IPS-15b (cell line): ENCODE data around the gene TPCN2.

Experiments
- H3K27me3 ChIP-seq: one replicate; pipeline ENCODE4 v1.6.1; 2013; ENCODE audit warnings: low read length; ENCODE audit not compliant: control insufficient read depth, insufficient read depth
- H3K36me3 ChIP-seq: one replicate; pipeline ENCODE4 v1.6.1; 2013; ENCODE audit warnings: low read length; ENCODE audit not compliant: control insufficient read depth, insufficient read depth
- H3K4me1 ChIP-seq: one replicate; pipeline ENCODE4 v1.6.1; 2013; ENCODE audit warnings: mild to moderate bottlenecking, low read length; ENCODE audit not compliant: control insufficient read depth, insufficient read depth
- H3K4me3 ChIP-seq: one replicate; pipeline ENCODE4 v1.5.1; 2013; ENCODE audit warnings: low read depth, low read length
- H3K9ac ChIP-seq: one replicate; pipeline ENCODE4 v1.6.1; 2013; ENCODE audit warnings: low read depth, mild to moderate bottlenecking, low read length
- H3K9me3 ChIP-seq: one replicate; pipeline ENCODE4 v1.6.1; 2013; ENCODE audit warnings: mild to moderate bottlenecking, low read length; ENCODE audit not compliant: control insufficient read depth, insufficient read depth

Gene TPCN2

DNA sequence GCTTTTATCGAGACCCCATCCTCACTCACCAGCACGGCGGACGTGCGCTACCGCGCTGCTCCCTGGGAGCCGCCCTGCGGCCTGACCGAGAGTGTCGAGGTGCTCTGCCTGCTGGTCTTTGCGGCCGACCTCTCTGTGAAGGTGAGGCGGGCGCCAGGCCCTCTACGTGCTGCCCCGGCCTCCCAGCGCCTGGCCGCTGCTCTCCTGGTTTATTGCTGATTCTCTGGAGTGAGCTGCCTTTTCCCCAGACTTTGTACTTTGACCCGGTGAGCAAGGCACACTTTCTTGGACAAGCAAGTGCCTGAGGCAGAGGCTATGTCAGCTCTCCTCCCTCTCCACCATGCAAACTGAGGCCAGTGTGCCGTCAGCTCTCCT, 6.5 kb downstream of the TPCN2 start:
- Histone ChIP-seq H3K36me3 (peaks cover 36% of the 10 kb centered on the region), H3K27me3 (no peaks in the 10 kb centered on the region), H3K4me3 (no peak overlapping the region), H3K4me1 (no peaks in the 10 kb centered on the region), H3K9me3 (no peaks in the 10 kb centered on the region), H3K9ac (no peak overlapping the region)

DNA sequence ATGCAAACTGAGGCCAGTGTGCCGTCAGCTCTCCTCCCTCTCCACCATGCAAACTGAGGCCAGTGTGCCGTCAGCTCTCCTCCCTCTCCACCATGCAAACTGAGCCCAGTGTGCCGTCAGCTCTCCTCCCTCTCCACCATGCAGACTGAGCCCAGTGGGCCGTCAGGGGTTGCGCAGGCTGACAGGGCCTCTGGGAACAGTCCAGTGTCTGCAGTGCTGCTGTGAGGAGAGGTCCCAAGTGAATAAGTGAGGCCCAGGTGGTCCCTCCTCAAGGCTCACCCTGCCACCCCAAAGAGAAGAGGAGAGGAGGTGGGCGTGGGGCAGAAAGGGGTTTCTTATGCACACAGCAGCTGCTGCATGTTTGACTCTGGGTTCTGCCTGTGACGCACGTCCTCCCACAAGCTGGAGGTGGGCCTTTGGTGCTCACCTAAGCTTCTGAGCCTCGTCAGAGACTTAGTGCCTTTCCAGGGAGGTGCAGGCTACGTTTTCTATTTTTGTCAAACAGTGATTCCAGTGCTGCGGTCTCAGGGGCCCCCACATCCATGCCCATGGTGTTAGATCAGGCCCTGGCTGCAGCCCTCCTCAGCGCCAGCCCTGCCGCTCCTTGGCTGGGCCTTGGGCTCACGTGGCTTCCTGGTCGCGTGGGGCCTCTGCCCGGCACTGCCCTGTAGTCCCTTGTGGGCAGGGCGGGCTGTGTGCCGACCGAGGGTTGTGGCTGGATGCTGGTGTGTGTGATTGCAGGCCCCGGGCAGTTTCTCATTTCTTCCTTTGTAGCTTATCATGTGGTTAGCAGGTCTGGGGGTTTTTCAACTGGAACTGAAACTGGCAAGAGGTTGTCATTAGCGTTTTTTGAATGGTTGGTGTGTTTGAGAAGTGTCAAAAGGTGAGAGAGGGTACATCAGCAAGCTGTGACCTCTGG, 7.1 kb downstream of the TPCN2 start:
- Histone ChIP-seq H3K4me3 (no peak overlapping the region), H3K9me3 (no peaks in the 10 kb centered on the region), H3K4me1 (no peaks in the 10 kb centered on the region), H3K36me3 (peaks cover 37% of the 10 kb centered on the region), H3K27me3 (no peaks in the 10 kb centered on the region), H3K9ac (no peak overlapping the region)

DNA sequence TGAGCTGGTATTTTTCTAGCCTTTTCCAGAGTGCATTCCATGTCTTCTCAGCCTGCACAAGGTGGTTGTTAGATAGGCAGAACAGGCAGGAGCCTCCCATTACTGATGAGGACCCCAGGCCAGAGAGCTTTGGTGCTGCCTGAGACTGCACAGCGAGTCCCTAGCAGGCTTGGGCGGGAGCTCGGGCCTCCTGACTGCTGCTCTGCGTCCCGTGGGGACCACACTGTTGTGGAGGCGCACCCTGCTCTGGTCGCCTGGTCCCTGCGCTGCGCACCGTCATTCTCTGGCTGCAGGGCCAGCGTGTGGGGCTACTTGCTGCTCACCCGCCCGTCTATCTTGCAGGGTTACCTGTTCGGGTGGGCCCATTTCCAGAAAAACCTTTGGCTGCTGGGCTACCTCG, 8.5 kb downstream of the TPCN2 start:
- Histone ChIP-seq H3K9ac (no peak overlapping the region), H3K4me1 (no peaks in the 10 kb centered on the region), H3K27me3 (no peaks in the 10 kb centered on the region), H3K9me3 (no peaks in the 10 kb centered on the region), H3K4me3 (no peak overlapping the region), H3K36me3 (peaks cover 37% of the 10 kb centered on the region)

DNA sequence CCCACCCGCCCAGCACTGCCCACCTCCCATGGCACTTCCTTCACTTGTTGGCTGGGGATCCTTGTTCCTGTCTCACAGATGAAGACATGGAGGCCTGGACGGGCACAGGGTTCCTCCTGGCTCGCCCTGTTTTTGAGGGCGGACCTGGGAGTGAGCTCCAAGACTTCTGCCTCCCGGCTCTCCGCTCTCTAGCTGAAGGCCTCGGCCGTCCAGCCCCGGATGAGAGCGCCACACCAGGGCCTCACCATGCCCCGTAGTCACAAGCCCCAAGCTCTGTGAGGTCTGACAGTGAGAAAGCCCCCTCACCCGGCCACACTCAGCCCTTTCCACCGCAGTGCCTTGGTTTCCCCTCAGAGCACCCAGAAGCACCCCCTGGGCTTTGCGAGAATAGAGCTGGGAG, 9.1 kb downstream of the TPCN2 start:
- Histone ChIP-seq H3K4me1 (no peaks in the 10 kb centered on the region), H3K9me3 (no peaks in the 10 kb centered on the region), H3K27me3 (no peaks in the 10 kb centered on the region), H3K36me3 (peaks cover 42% of the 10 kb centered on the region), H3K4me3 (no peak overlapping the region), H3K9ac (no peak overlapping the region)

DNA sequence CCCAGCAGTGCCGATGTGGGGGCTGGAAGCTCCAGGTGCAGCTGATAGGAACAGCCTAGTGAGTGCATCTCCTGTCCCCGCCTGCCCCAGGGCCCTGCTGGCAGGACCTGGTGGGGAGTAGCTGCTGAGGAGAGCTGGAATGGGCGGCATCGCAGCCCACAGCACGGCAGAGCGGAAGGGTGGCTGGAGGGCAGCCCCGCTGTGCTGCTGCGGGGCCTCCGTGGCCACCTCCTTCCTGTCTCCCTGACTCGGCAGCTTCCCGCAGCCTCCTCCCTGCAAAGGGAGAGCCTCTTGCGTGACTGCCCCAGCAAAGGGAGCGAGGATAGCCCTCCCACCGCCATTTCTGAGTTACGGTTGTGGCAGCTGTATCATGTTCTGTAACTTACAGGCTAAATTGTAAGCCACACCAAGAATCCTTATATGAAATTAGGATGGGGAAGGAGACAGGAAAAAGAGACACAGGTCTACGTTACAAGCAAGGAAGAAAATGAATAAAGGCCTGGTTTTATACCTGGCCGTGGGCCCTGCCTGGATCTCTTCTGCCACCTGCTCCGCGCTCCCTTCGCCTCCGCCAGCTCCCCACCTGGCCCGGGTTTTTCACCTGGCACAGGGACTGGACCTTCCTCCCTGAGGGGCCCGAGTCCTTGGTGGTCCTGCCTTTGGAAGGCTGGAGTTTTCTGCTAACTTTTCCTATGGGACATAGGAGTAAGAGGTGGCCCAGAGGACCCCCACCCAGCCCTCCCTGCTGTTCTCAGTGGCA, 10.0 kb downstream of the TPCN2 start:
- no peaks in the 10 kb centered on the region for H3K9me3 ChIP-seq
- no peak overlapping the region for H3K9ac ChIP-seq
- no peaks in the 10 kb centered on the region for H3K27me3 ChIP-seq
- no peaks in the 10 kb centered on the region for H3K4me1 ChIP-seq
- peaks cover 48% of the 10 kb centered on the region for H3K36me3 ChIP-seq
- H3K4me3 ChIP-seq = no peak overlapping the region

DNA sequence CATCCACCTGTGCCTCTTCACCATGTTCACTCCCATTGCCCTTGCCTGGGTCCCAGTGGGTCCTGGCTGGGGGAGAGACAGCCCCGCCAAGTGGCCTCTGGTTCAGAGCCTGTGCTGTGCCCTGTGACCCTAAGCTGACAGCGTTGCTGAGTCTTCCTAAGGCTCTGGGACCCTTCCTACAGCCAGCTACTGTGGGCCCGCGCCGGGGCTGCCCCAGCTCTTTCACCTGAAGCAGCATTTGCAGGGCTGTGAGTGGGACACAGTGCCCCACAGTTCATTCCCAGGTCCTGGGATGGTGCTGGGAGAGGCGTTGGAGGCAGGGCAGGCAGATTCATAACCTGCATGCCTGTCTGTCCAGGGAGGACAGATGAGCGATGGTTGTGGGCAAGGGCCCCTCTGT, 10.7 kb downstream of the TPCN2 start:
- no peaks in the 10 kb centered on the region for H3K9me3 ChIP-seq
- no peaks in the 10 kb centered on the region for H3K4me1 ChIP-seq
- no peak overlapping the region for H3K9ac ChIP-seq
- H3K36me3 ChIP-seq = peaks cover 50% of the 10 kb centered on the region
- no peak overlapping the region for H3K4me3 ChIP-seq
- H3K27me3 ChIP-seq = no peaks in the 10 kb centered on the region

DNA sequence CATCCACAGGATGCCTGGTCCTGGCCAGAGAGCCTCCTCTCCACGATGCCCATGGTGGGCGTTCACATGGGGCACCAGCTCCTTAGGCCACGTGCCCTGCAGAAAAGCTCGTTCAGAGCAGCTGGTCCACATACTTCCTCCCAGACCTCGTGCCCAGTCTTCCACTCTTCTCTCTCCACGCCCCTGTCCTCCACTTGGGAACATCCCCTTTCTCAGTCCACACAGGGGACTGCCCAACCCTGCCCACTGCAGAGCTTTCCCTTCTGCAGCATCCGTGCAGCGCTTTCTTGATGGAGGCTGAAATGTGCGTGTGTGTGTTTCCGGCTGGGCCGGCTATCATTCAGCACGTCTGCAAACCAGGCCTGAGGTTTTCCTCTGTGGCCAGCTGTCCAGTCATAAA, 11.3 kb downstream of the TPCN2 start:
- no peak overlapping the region for H3K9ac ChIP-seq
- no peak overlapping the region for H3K4me3 ChIP-seq
- no peaks in the 10 kb centered on the region for H3K27me3 ChIP-seq
- no peaks in the 10 kb centered on the region for H3K4me1 ChIP-seq
- H3K36me3 ChIP-seq = peaks cover 47% of the 10 kb centered on the region
- no peaks in the 10 kb centered on the region for H3K9me3 ChIP-seq

DNA sequence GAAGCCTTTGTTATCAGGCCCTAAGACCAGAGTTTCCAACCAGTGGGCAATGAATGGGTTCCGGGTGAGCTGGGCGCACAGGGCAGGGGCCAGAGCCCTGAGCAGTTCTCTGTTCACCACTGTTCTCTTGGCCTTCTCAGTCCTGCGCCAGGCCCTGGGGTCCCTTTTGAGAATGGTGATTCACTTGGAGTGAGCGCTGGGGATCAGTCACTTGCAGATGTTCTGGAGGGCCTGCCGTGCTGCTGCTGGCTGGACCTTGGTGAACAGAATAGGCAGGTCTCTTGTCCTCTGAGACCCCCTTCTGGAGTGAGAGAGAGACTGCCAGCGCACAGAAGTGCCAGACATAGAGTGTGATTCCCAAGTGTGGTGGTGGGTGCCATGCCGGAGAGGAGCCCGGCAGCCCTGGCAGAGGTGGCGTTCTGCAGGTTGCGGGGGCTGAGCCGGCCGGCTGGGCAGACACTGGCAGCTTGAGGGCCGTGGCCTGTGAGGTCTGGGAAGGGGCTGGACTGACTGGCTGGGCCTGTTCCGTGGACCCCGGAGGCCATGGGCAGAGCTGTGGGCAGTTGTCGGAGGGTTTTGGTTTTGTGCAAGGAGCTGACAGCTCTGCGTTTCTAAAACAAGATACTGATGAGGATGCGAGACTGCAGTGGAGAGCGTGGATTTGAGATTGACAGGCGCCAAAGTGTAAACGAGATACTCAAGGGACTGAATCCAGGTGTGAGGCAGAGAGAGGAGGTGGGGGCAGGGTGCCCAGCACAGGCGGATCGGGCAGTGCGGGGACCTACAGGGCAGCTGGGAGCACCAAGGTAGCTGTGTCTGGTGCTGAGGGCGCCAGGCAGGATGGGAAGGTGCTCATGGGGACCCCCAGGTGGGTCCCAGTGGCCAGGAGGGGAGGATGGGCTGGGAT, 12.3 kb downstream of the TPCN2 start:
- H3K27me3 ChIP-seq = no peaks in the 10 kb centered on the region
- H3K9ac ChIP-seq = no peak overlapping the region
- H3K4me3 ChIP-seq = no peak overlapping the region
- H3K36me3 ChIP-seq = peaks cover 45% of the 10 kb centered on the region
- H3K4me1 ChIP-seq = no peaks in the 10 kb centered on the region
- no peaks in the 10 kb centered on the region for H3K9me3 ChIP-seq

DNA sequence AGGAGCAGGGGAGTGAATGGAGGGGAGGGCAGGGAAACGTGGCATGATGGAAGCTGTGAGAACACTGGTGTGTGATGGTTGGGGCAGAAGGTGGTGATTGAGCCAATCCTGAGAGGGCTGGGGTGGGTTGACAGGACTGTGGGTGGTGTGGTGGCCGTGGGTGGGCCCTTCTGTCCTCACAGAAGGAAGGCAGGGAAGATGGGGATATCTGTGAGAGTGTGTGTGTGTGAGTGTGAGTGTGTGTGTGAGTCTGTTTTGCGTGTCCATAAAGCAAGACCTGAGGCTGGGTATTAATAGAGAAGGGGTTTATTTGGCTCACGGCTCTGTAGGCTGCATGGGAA, 13.0 kb downstream of the TPCN2 start:
- Histone ChIP-seq H3K9ac (no peak overlapping the region), H3K4me3 (no peak overlapping the region), H3K9me3 (no peaks in the 10 kb centered on the region), H3K27me3 (no peaks in the 10 kb centered on the region), H3K36me3 (peaks cover 45% of the 10 kb centered on the region), H3K4me1 (no peaks in the 10 kb centered on the region)

DNA sequence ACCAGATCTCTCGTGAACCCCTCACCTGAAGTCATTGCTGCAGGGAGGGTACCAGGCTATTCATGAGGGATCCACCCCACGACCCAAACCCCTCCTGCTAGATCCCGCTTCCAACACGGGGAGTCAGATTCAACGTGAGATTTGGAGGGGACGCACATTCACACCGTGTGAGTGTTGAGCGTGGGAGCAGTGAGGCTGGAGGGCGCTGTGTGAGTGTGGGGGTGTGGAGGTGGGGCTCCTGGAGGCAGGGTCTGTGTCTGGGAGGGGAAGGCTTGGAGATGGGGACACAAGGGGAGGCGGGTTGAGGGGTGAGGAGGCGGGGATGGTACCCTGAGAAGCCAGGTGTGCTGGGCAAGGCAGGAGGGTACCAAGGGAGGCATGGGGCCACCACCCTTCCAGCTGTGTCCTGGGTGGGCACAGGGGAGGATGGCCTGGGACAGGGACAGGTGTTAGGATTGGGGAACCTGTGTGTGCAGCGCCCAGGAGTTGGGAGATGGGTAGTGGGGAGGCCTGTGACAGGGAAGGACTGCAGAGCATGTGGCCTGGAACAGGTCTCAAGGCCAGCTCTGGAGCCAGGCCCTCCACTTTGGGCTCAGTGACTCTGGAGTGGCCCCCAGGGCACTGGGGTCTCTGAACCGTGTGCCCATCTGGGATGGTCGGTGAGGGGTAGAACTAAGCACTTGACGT, 13.6 kb downstream of the TPCN2 start:
- H3K4me1 ChIP-seq = no peaks in the 10 kb centered on the region
- H3K4me3 ChIP-seq = no peak overlapping the region
- H3K9me3 ChIP-seq = no peaks in the 10 kb centered on the region
- no peaks in the 10 kb centered on the region for H3K27me3 ChIP-seq
- no peak overlapping the region for H3K9ac ChIP-seq
- H3K36me3 ChIP-seq = peaks cover 47% of the 10 kb centered on the region
